SIG-M5 (cell line): ENCODE results near the gene UMOD.
"Not testable (repeated sequence)": the region's sequence is repeated elsewhere in the genome, so short reads cannot be mapped to it uniquely, and the experiment has no call there.

Experiments used
- DNase-seq: peaks from one replicate; lab custom pipeline; 2025; lab: John Stamatoyannopoulos, UW

Gene UMOD

GRCh38 chr16:20363191-20363590, 10.7 kb upstream of the UMOD start:
- DNase-seq: no peak

DNA sequence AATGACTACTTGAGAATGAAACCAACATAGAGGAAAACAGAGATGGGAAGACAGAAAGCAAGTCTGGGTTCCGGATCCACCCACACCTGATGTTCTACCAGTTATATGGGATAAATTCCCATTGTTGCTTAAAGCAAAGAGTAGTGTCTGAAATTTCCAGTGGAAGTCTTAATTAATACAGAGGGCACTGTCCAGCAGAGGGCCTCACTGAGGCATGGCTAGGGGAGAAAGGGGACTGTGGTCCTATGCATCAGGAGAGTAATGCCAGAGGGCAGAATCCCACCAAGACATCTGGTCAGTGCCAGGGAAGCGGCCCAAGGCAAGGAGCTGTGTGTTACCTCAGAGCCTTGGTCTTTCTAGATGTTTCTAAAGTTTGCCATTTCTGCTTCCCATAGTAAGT, 7.5 kb upstream of the UMOD start:
- no peak for DNase-seq

DNA sequence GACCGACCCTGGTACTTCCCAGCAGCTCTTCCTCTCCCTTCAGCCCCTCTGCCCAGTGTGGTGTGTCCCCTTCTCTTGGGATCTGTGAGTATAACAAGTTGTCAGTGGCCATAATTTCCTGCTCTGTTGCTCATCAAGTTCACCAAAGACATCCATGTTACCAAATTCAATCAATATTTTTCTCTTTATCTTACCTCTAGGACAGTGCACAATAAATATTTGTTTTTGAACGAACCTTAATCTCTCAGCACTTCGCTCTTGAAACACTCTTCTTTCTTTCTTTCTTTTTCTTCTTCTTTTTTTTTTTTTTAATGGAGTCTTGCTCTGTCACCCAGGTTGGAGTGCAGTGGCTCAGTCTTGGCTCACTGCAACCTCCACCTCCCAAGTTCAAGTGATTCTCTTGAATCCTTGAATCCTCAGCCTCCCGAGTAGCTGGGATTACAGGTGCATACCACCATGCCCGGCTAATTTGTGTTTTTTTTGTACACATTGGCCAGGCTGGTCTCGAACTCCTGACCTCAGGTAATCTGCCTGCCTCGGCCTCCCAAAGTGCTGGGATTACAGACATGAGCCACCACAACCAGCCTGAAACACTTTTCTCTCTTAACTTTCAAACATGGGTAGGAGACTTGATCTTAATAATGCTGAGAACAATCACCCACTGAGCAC, 2.7 kb upstream of the UMOD start:
- no peak for DNase-seq

DNA sequence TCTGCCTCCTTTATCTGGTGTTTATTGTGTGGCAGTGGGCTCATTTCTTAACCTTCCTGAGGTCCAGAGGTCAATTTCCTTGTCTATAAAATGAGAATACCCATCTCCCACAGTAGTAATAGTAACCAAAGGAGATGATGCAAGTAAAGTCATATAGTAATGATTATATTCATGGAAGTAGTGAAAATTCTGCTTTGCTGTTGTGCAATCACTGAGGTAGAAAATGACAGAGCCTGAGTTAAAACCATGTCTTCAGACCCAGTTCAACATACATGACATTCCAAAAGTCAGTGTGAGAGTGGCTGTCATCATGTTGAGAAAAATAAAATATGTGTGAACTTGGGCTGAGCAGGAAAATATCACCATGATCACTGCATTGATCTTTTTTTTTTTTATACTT, 864 bp upstream of the UMOD start:
- DNase-seq: no peak

DNA sequence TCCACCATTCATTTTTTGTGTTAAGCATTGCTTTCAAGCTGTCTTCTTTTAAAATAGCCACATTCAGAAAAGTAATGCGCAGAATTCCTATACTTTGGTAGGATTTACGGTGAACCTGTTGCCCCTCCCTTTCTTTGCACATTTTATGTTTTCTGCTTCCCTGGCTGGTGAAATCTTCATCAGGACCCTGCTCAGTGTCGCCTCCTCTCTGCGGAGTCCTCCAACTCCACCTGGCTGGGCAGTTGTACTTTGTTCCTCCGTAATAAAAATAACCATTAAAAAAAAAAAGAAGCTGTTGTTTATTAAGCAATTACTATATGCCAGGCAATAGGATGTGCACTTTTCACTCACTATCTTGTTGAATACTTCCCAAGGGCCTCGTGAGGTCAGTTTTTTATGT, 2.9 kb downstream of the UMOD start:
- no peak for DNase-seq

DNA sequence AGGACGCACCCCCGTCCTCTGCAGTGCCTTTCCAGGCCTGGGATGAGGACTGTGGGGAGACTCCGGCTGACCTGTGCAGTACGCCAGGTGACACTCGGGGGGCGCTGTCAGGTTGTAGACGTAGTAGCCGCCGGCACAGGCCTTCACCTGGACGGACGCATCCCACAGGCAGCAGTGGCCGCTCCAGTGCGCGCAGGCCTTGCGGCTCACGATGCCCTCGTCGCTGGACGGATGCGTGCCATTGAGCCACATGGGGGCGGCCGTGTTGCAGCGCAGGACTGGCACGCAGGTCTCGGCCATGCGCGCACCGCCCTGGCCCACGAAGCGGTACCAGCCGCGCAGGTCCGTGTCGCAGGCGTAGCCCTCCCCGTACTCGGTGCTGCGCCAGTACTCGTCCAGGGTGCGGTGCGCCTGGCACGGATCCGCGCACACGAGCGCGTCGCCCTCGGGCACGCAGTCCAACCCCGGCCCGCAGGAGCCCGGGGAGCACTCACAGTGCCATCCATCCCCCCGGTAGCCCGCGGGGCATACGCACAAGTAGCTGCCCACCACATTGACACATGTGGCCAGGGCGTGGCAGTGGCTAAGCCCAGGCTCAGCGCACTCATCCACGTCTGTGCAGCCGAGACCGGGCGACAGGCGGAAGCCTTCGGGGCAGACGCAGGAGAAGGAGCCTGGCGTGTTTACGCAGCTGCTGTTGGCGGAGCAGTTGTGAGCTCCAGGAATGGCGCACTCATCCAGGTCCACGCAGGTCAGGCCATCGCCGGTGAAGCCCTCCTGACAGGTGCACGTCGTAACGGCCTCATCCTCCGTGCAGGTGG, 3.9 kb downstream of the UMOD start:
- no peak for DNase-seq

DNA sequence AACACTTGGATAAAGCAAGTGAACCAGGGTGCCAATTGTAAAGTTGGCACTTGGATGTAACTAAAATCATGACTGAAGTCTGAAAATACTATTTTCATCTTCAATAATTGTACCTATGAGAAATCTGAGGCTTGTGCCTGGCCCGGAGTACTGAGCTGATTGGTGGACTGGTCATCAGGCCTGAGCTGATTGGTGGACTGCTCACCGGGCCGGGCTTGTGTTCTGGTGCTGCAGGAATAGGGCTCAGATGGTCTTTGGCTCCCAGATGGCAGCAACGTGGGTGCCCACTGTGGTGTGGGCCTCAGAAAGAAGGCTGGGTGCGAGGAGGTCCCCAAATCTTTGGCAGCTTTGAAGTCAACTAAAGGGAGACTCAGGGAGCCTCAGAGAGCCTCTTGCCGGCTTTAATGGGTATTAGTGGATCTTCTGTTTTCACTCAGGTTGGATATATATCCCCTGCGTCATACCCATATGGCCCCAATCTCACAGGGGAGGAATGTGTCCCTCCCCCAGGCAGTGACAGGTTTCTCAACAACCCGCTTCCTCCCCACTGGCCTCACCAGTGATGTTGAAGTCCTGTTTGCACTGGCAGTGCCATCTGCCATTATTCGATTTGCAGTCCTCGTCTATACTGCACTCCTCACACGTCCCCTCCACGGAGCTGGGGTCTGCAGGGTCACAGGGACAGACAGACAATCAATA, 4.7 kb downstream of the UMOD start:
- DNase-seq: no peak

- DNase-seq: no peak
Observed at GRCh38 chr16:20344611-20345010, 7.9 kb downstream of the UMOD start.

DNA sequence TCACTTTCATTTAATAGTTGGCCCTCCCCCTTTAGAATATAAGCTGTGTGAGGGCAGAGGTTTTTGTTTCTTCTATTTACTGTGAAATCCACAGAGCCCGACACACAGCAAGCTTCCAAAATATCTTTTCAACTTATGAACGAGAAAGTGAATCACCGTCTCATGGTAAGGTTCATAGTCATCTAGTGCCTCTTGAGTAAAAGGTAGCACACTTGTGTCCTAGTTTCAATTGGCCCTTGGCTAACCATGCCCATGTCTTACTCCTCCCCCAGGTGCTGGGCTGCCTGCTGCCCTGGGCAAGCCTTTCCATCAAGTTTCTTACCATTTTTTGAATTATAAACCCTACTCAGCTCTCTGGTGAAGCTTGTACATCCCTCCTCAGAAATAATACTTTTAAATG, 12.8 kb downstream of the UMOD start:
- no peak for DNase-seq

DNA sequence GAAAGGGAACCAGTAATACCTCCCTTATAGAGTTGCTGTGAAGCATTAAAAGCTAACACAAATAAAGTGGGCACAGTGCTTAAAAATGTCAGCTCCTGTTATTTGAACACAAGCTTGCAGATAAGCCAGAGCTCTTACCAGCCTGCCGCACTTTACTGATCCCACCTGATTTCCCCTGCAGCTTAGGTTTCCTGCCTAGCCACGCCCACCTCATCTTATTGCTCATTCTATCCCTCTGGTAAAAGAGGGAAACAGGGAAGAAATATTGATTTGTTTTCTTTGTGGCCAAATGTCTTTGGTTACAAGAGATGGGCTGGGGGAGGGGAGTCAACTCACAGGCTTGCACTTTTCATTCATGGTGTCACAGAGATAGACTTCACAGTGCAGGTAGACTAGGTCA, 15.6 kb downstream of the UMOD start:
- DNase-seq: no peak

DNA sequence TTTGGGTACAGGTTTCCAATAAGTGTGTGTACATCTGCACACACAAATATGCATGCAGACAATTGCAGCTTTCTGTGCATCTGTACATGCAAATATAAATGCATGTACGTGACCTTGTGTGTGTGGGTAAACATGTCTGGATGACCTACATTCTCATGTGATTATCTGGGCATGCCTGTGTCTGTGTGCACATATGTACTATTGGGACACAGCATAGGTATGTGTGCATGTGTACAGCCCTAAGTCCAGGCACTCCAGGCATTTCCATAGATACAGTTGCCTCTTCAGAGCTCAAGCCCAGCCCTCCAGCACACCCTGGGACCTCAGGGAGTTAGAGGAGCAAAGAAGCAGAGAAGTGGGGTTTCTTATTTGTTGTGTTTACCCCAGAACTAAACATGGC, 18.1 kb downstream of the UMOD start:
- DNase-seq: no peak

DNA sequence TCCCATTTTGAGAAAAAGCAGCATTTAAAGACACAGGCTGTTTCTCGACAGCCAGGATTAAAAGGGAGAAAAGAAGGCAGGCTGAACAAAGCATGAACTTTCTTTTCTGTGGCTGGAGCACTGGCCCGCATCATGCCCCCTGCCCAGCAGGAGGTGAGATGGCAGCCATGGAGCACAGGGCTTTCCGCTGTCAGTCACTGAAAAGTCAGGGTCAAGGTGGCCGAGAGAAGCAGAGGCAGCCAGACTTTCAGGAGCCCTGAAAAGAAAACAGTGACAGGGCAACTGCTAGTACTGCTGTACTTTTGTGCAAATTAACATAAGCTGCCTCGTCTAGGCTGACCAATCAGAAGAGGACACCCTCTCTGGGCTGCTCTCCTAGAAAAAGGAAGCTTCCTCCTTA, 19.4 kb downstream of the UMOD start:
- DNase-seq: no peak

- no peak for DNase-seq
Observed at GRCh38 chr16:20332411-20332810, 20.1 kb downstream of the UMOD start.

GRCh38 chr16:20331635-20332034, 20.9 kb downstream of the UMOD start:
- no peak for DNase-seq

GRCh38 chr16:20329392-20330138, 22.9 kb downstream of the UMOD start:
- DNase-seq: no peak

DNA sequence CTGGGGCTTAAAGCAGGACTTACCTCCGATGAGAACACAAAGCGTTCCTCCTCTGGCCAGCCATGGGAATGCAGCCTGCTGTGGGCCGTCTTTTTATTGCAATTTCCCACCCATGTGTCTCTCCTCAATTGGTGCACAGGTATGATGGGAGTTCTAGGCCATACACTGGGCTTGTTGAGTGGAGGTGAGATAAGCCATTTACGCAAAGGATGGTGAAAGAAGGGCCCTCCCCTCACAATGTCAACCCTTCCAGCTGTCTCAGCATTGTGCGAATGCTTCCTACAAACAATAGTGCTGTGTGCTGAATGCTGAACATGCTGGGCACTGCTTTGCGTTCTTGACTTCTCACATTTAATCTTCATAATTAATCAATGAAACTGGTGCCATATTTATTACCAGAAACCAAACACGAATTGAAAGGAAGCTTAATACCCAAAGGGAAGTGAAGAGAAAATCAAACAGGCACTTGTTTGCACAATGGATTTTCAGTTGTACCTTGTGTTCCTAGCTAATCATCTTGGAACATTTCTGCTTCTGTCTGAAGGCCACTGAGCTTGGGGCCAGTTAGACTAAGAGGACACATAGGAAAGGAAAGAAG, 25.0 kb downstream of the UMOD start, which contains the start of gene GP2:
Gene GP2, minus strand, starts transcription at position 70 of the 598 bp plus-strand sequence. CDS start 1,082 bp downstream, outside the sequence.
- DNase-seq: no peak

- DNase-seq: no peak
Observed at GRCh38 chr16:20326321-20326720, 26.2 kb downstream of the UMOD start.

GRCh38 chr16:20325005-20325404, 27.5 kb downstream of the UMOD start:
- DNase-seq: no peak

- no peak for DNase-seq
Observed at GRCh38 chr16:20323591-20324117, 28.9 kb downstream of the UMOD start.

- no peak for DNase-seq
Observed at GRCh38 chr16:20322696-20323095, 29.8 kb downstream of the UMOD start.

DNA sequence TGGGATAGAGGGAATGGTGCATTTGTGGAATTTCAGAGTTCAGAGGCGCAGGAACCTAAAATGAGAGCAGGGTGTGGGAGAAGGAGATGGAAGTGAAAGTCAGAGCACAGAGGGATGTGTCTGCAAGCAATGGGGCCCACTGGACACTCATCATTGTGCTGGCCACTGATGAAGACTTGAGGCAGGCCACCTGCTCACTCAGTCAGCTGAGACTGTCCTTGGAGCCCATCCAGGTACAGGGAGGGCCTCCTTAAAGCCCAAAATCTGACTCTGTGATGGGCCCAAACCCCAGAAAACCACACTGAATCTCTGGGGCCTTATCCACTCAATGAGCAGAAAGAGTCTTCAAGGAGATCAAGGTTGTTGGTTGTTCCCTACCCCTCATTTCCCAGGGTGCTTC, 30.8 kb downstream of the UMOD start:
- no peak for DNase-seq

- DNase-seq: not testable (repeated sequence)
Observed at GRCh38 chr16:20321051-20321450, 31.5 kb downstream of the UMOD start.
